Activated T-helper 1 cell treated with Interleukin-2 at 50 U/mL for 16 hours (primary cell): ENCODE results near the gene ABAT.

Experiments
- DNase-seq: peaks from one replicate; pipeline ENCODE4 v3.0.0-alpha.2; 2020; ENCODE audit warnings: low read depth

Gene ABAT

GRCh38 chr16:8717892-8718415 is 43.5 kb downstream of the ABAT start:
- no peak for DNase-seq

GRCh38 chr16:8718851-8719680 is 44.6 kb downstream of the ABAT start:
- no peak for DNase-seq

GRCh38 chr16:8720080-8720966 is 45.9 kb downstream of the ABAT start:
- DNase-seq: no peak

- DNase-seq: no peak
Measured at GRCh38 chr16:8720967-8721308, 46.5 kb downstream of the ABAT start.

GRCh38 chr16:8721336-8722024 is 47.1 kb downstream of the ABAT start:
- DNase-seq: no peak

- DNase-seq: no peak
Measured at GRCh38 chr16:8722025-8722348, 47.6 kb downstream of the ABAT start.

- DNase-seq: no peak
Measured at GRCh38 chr16:8725513-8726178, 51.2 kb downstream of the ABAT start.

GRCh38 chr16:8727131-8727806 is 52.9 kb downstream of the ABAT start:
- no peak for DNase-seq

- DNase-seq: no peak
Measured at GRCh38 chr16:8727857-8728618, 53.6 kb downstream of the ABAT start.

- no peak for DNase-seq
Measured at GRCh38 chr16:8729779-8730334, 55.4 kb downstream of the ABAT start.

GRCh38 chr16:8730335-8730915 is 56.0 kb downstream of the ABAT start:
- no peak for DNase-seq

GRCh38 chr16:8733849-8734540 is 59.6 kb downstream of the ABAT start:
- DNase-seq: no peak

GRCh38 chr16:8735574-8735973 is 61.2 kb downstream of the ABAT start:
- DNase-seq: no peak

GRCh38 chr16:8736123-8736668 is 61.8 kb downstream of the ABAT start:
- DNase-seq: no peak

GRCh38 chr16:8739151-8739550 is 64.7 kb downstream of the ABAT start:
- DNase-seq: no peak

- DNase-seq: no peak
Measured at GRCh38 chr16:8739989-8740704, 65.7 kb downstream of the ABAT start.

GRCh38 chr16:8740775-8741355 is 66.4 kb downstream of the ABAT start:
- no peak for DNase-seq

- no peak for DNase-seq
Measured at GRCh38 chr16:8741636-8742035, 67.2 kb downstream of the ABAT start.
